Subcutaneous adipose tissue (tissue), 4 donors: ENCODE measurements around the gene MMP20. TPM values are rescaled to one million over a fixed set of nuclear protein-coding genes. Genes with fewer than 3 reads are reported as not detected.

Source experiments
- CTCF ChIP-seq: fragments of 450-650 bp; IDR thresholded peaks from one replicate; pipeline ENCODE4 v1.5.1; 2016; ENCODE audit warnings: low read depth, mild to moderate bottlenecking, control low read depth, antibody characterized with exemption, moderate library complexity
- total RNA-seq, 4 donors: library from RNA; depleted of rRNA; stranded (reverse); fragments of >200 nt; gene quantifications; one replicate each; pipeline ENCODE4 v1.1.0, GENCODE V29; 2016

The MMP20 gene, protein sequence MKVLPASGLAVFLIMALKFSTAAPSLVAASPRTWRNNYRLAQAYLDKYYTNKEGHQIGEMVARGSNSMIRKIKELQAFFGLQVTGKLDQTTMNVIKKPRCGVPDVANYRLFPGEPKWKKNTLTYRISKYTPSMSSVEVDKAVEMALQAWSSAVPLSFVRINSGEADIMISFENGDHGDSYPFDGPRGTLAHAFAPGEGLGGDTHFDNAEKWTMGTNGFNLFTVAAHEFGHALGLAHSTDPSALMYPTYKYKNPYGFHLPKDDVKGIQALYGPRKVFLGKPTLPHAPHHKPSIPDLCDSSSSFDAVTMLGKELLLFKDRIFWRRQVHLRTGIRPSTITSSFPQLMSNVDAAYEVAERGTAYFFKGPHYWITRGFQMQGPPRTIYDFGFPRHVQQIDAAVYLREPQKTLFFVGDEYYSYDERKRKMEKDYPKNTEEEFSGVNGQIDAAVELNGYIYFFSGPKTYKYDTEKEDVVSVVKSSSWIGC
- not detected for total RNA-seq

DNA sequence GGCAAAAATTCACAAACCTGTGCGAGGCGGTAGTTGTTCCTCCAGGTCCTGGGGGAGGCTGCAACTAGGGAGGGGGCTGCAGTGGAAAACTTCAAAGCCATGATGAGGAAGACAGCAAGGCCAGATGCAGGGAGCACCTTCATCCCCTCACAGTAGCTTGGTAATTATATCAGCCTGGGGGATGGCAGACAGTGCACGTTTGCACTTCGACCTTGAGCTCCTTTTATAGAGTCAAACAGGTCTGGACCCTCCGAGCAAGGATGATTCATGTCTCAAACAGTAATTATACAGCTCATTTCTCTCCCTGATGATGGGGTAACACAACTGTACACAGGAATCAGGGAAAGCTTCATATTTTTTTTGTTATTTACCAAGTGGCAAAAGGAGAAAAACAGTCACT, at the start of gene MMP20:
TSS of gene MMP20 (minus strand) at position 156 of the 400 bp plus-strand sequence. CDS start at position 143, 13 bp downstream.
- no peak for TF ChIP-seq CTCF

DNA sequence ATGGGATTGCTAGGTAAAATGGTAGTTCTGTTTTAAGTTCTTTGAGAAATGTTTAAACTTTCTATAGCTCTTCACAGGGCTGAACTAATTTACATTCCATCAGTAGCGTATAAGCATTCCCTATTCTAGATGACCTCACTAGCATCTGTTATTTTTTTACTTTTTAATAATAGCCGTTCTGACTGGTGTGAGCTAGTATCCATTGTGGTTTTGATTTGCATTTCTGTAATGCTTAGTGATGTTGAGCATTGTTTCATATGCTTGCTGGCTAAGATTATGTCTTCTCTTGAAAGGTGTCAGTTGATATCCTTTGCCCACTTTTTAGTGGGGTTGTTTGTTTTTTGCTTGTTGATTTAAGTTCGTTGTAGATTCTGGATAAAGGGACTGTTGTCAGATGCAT, 44.5 kb upstream of the MMP20 start:
- TF ChIP-seq CTCF: no peak

DNA sequence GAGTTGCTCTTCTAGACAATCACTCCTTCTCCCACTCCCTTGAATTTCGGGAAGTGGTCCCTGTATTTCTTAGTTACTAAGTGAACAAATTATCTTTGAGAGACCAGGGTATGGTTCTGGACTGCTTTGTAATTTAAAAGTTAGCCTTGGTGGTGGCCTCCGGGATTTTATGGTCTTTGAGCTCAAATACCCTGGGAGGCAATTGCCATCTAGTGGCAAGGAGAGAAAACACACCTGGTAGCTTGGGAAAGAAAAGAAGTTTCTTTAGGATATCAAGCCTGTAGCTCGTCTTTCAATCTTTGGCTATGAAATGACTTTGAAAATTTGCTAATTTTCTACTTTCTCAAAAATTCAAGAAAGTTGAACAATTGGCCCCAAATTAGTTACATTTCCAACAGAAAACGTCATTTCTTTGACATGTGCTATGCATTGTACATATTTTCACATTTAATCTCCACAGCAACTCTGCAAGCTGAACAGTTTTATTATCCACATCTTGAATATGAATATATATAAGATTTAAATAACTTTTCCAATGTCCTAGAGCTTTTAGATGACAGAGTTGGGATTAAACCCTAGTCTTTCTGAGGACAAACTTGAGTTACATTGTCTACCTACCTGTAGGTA, 41.3 kb upstream of the MMP20 start:
- no peak for TF ChIP-seq CTCF

- TF ChIP-seq CTCF: no peak
Observed at GRCh38 chr11:102664001-102664752, 39.0 kb upstream of the MMP20 start.

GRCh38 chr11:102662607-102663006, 37.5 kb upstream of the MMP20 start:
- TF ChIP-seq CTCF: no peak

DNA sequence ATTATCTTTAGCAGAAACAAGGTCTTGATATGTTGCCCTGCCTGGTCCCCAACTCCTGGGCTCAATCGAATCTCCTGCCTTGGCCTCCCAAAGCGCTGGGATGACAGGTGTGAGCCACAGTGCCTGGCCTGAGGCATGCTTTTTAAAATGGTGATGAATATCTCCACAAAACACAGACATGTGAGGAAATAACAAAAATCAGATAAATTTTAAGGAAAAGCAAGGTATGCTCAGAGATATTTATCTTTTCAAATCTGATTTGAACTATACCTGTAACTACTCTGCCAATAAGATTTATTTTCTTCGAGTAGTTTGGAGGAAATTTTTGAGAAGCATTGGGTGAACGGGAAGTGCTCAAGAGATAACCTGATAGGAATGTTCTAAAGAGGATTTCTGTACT, 35.9 kb upstream of the MMP20 start:
- TF ChIP-seq CTCF: no peak

GRCh38 chr11:102656528-102656927, 31.4 kb upstream of the MMP20 start:
- TF ChIP-seq CTCF: no peak
